ENCODE measurements around the gene PTTG1IP2.

DNA sequence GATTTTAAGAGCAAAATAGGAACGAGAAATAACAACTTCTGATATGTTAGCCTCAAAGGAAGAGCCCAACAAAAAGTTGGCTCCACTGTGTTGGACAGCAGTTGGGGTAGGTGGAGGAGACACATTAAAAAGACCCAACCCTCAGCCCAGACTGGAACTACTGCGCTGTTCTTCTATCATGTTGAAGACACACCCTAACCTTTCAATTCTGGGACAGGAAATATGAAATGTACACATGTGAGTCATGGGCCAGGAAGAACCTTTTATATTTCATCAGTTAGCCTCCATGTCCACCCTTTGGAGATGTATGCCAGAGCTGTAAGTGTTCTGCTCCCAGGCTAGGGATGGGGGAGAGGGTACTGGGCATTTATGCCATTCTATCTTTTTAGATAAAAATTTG lies 44.1 kb upstream of the PTTG1IP2 start:
- no peak for TF ChIP-seq IKZF1 (conservative IDR thresholded peaks at IDR 0.05)
- TF ChIP-seq POLR2AphosphoS2 (IDR thresholded peaks at IDR 0.05; ENCODE audit: low read depth, low read length), result no peak
- TF ChIP-seq, protein P1, sequence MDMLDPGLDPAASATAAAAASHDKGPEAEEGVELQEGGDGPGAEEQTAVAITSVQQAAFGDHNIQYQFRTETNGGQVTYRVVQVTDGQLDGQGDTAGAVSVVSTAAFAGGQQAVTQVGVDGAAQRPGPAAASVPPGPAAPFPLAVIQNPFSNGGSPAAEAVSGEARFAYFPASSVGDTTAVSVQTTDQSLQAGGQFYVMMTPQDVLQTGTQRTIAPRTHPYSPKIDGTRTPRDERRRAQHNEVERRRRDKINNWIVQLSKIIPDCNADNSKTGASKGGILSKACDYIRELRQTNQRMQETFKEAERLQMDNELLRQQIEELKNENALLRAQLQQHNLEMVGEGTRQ (IDR thresholded peaks at IDR 0.05; ENCODE audit: borderline replicate concordance, low read depth, low read length), result no peak
- no peak for TF ChIP-seq ZBED1 (IDR thresholded peaks at IDR 0.05; ENCODE audit: borderline replicate concordance)
- no peak for TF ChIP-seq CTCF (IDR thresholded peaks at IDR 0.05 in 2 of 3, conservative IDR thresholded peaks at IDR 0.05 in 1 of 3; ENCODE audit: control insufficient read depth in 2 of 3, extremely low read depth in 1 of 3, insufficient read depth in 1 of 3, low read depth in 3 of 3, low read length in 3 of 3)
- no peak for TF ChIP-seq LARP7 (IDR thresholded peaks at IDR 0.05)
- TF ChIP-seq, protein P2, sequence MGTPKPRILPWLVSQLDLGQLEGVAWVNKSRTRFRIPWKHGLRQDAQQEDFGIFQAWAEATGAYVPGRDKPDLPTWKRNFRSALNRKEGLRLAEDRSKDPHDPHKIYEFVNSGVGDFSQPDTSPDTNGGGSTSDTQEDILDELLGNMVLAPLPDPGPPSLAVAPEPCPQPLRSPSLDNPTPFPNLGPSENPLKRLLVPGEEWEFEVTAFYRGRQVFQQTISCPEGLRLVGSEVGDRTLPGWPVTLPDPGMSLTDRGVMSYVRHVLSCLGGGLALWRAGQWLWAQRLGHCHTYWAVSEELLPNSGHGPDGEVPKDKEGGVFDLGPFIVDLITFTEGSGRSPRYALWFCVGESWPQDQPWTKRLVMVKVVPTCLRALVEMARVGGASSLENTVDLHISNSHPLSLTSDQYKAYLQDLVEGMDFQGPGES (IDR thresholded peaks at IDR 0.05), result no peak
- TF ChIP-seq MYC (IDR thresholded peaks at IDR 0.05; ENCODE audit: insufficient read depth, insufficient read length, insufficient replicate concordance, low read length, severe bottlenecking), result no peak
- TF ChIP-seq HDGF (IDR thresholded peaks at IDR 0.05), result no peak
- TF ChIP-seq ZNF384 (IDR thresholded peaks at IDR 0.05; ENCODE audit: borderline replicate concordance, low read depth, low read length), result no peak
- TF ChIP-seq POLR2AphosphoS5 (IDR thresholded peaks at IDR 0.05; ENCODE audit: low read length), result no peak
- TF ChIP-seq MEF2A (IDR thresholded peaks at IDR 0.05; ENCODE audit: insufficient read depth, low read depth, low read length), result no peak
- TF ChIP-seq, protein P3, sequence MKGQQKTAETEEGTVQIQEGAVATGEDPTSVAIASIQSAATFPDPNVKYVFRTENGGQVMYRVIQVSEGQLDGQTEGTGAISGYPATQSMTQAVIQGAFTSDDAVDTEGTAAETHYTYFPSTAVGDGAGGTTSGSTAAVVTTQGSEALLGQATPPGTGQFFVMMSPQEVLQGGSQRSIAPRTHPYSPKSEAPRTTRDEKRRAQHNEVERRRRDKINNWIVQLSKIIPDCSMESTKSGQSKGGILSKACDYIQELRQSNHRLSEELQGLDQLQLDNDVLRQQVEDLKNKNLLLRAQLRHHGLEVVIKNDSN (IDR thresholded peaks at IDR 0.05; ENCODE audit: borderline replicate concordance, extremely low read length, insufficient read depth, low read depth, low read length), result no peak
- no peak for TF ChIP-seq NFYB (IDR thresholded peaks at IDR 0.05; ENCODE audit: insufficient read depth, low read depth, low read length)
